Activated CD8-positive, alpha-beta memory T cell treated with anti-CD3 and anti-CD28 coated beads for 4 hours (primary cell): ENCODE measurements around the gene TMEM151A.
"Not testable (repeated sequence)": the region's sequence is repeated elsewhere in the genome, so short reads cannot be mapped to it uniquely, and the experiment has no call there.

Experiments used
- DNase-seq, 2 donors: peaks; one replicate each; pipeline ENCODE4 v3.0.0-alpha.2; 2020; ENCODE audit warnings: low read depth in 2 of 2

Gene TMEM151A

GRCh38 chr11:66309475-66309874, 17.8 kb downstream of the TMEM151A start:
- no peak for DNase-seq

GRCh38 chr11:66310324-66310723, 18.6 kb downstream of the TMEM151A start:
- DNase-seq, result no peak

GRCh38 chr11:66310803-66311440, 19.2 kb downstream of the TMEM151A start:
- not testable (repeated sequence) for DNase-seq

- no peak for DNase-seq
These were observed 19.8 kb downstream of the TMEM151A start for GRCh38 chr11:66311470-66311964.

GRCh38 chr11:66311965-66312548, 20.4 kb downstream of the TMEM151A start:
- peak; percentile 97 to 98 for DNase-seq

- peak; percentile 95 for DNase-seq
These were observed 21.0 kb downstream of the TMEM151A start for GRCh38 chr11:66312549-66313320.

GRCh38 chr11:66313321-66314185, 21.9 kb downstream of the TMEM151A start:
- DNase-seq, result no peak

- DNase-seq, result no peak
These were observed 22.4 kb downstream of the TMEM151A start for GRCh38 chr11:66314186-66314501.

GRCh38 chr11:66314561-66315497, 23.1 kb downstream of the TMEM151A start:
- no peak for DNase-seq

GRCh38 chr11:66315498-66315885, 23.8 kb downstream of the TMEM151A start:
- DNase-seq, result no peak

- DNase-seq, result no peak
These were observed 24.5 kb downstream of the TMEM151A start for GRCh38 chr11:66315921-66316811.

- no peak for DNase-seq
These were observed 25.2 kb downstream of the TMEM151A start, which contains the start of gene CD248 for GRCh38 chr11:66316849-66317251. Gene CD248, minus strand, starts transcription at chr11:66317044. Its CDS starts 17 bp downstream, at chr11:66317027.

- DNase-seq, result no peak
These were observed 25.6 kb downstream of the TMEM151A start for GRCh38 chr11:66317322-66317722.

GRCh38 chr11:66317723-66318599, 26.3 kb downstream of the TMEM151A start:
- peak in 1 of 2 donors; percentile 37 for DNase-seq

- DNase-seq, result no peak
These were observed 26.9 kb downstream of the TMEM151A start for GRCh38 chr11:66318600-66318970.

- DNase-seq, result not testable (repeated sequence)
These were observed 28.6 kb downstream of the TMEM151A start for GRCh38 chr11:66320289-66320688.

- not testable (repeated sequence) for DNase-seq
These were observed 29.1 kb downstream of the TMEM151A start for GRCh38 chr11:66320748-66321147.

GRCh38 chr11:66321606-66322005, 29.9 kb downstream of the TMEM151A start:
- no peak for DNase-seq
